Heart left ventricle (tissue), 16 donors: ENCODE results near the gene ANKUB1. TPM values are rescaled to one million over a fixed set of nuclear protein-coding genes. Genes with fewer than 3 reads are reported as not detected.

Experiments
- ATAC-seq, 4 donors: fragments of 200-7000 bp; cut with Tn5 transposase; one replicate each; pipeline ENCODE4 v1.9.1; 2020 to 2022; ENCODE audit warnings: moderate library complexity in 4 of 4, mild to moderate bottlenecking in 3 of 4, moderate number of reproducible peaks in 1 of 4
- DNase-seq, 5 donors: peaks; one replicate each; pipeline ENCODE4 v3.0.0-alpha.2; 2020
- H3K27ac ChIP-seq, 12 donors: fragments of 200-600 bp; sonication (generic) in 4 of 12; one replicate each; pipeline versions ENCODE4 v1.5.0 to v1.8.0; 2016 to 2022; ENCODE audit warnings: mild to moderate bottlenecking in 2 of 12
- H3K27me3 ChIP-seq, 9 donors: fragments of 200-600 bp; sonication (generic) in 2 of 9; one replicate each; pipeline versions ENCODE4 v1.5.1 to v1.8.0; 2016 to 2022; ENCODE audit warnings: mild to moderate bottlenecking in 3 of 9
- H3K36me3 ChIP-seq, 9 donors: fragments of 200-600 bp; sonication (generic) in 2 of 9; one replicate each; pipeline versions ENCODE4 v1.5.0 to v1.8.0; 2018 to 2022; ENCODE audit warnings: mild to moderate bottlenecking in 2 of 9
- H3K4me1 ChIP-seq, 12 donors: fragments of 200-600 bp; sonication (generic) in 4 of 12; one replicate each; pipeline versions ENCODE4 v1.5.0 to v1.8.0; 2016 to 2022; ENCODE audit warnings: mild to moderate bottlenecking in 3 of 12
- H3K4me3 ChIP-seq, 12 donors: fragments of 200-600 bp; sonication (generic) in 4 of 12; one replicate each; pipeline versions ENCODE4 v1.5.0 to v1.8.0; 2017 to 2022; ENCODE audit warnings: mild to moderate bottlenecking in 9 of 12, moderate library complexity in 4 of 12
- H3K9me3 ChIP-seq, 12 donors: fragments of 200-600 bp; sonication (generic) in 4 of 12; one replicate each; pipeline versions ENCODE4 v1.5.0 to v1.8.0; 2016 to 2022; ENCODE audit warnings: mild to moderate bottlenecking in 1 of 12
- CTCF ChIP-seq, 12 donors: fragments of 200-600 bp; sonication (generic) in 4 of 12; IDR thresholded peaks; one replicate each; pipeline versions ENCODE4 v1.5.0 to v1.8.0; 2018 to 2022; ENCODE audit warnings: antibody characterized with exemption in 12 of 12, mild to moderate bottlenecking in 5 of 12
- POLR2A ChIP-seq, 2 donors: fragments of 450-650 bp; IDR thresholded peaks; one replicate each; pipeline ENCODE4 v1.6.1; 2017; ENCODE audit warnings: antibody characterized with exemption in 2 of 2, mild to moderate bottlenecking in 2 of 2, moderate library complexity in 2 of 2
- WGBS, 4 donors: extraction: QIAGEN DNeasy Blood & Tissue Kit in 2 of 4; methylation state at CpG; one replicate each; pipeline versions ENCODE4 v1.1.5 to v1.1.7; 2013 to 2018; 5-methylcytosine and 5-hydroxymethylcytosine counted together
- intact Hi-C, 10 donors: fragments of 100-400 bp; cut with DNase I; formaldehyde crosslinking; loops; one replicate each; pipeline versions ENCODE4 v1.11.1 to v1.14.2; 2022
- polyA plus RNA-seq, 2 donors: library from polyadenylated mRNA; stranded (reverse); fragments of 200-250 nt; gene quantifications; one replicate each; pipeline ENCODE4 v1.2.3, GENCODE V29; 2013
- total RNA-seq, 9 donors: library from RNA; depleted of rRNA in 2 of 9; stranded (reverse); fragments of >200 nt in 2 of 9; fragmentation: NEBNext Ultra II Directional in 3 of 9; extraction: Animal tissue kit (Norgen Biotek cat#: 25700) in 3 of 9; gene quantifications; one replicate each; pipeline versions ENCODE4 v1.1.0 to v1.2.4, GENCODE V29; 2016 to 2023
- donor health status: ischemic (EF 13 %, LVEDD 7.1; RV severe dilation, severe dysfunction).
- donor health status: healthy with polysubstance abuse.
- donor health status: DM: no; HTN: yes; CAD: no.
- donor health status: DM: no; HTN: no; CAD: no.
- donor health status: ischemic (EF 25% LVEDD 6.9; RV normal size, moderate dysfunction).
- donor health status: ischemic (EF 25% LVEDD 5.7; RV mildly dilated, moderate dysfunction).
- donor health status: healthy.
- donor health status: DM: yes; HTN: yes; CAD: no.
- donor health status: ischemic (EF 35%, LVEDD 5.7; RV mildly dilated, moderate dysfunction).
- donor health status: nonischemic (EF 11% LVEDD 7.7; RV severe dilation, severe dysfunction).
- donor health status: DM: yes; HTN: yes; CAD: no.
- donor health status: PGD.
- donor health status: ischemic (EF 29% LVEDD 5.4; RV normal size, mild dysfunction).
- donor health status: nonischemic (EF 23%, LVEDD 6.1; RV moderate dilation, normal function).

The ANKUB1 gene
- total and polyA plus RNA-seq, 11 donors: not detected

- 52 to 70% (median 63%) methylated on average over 1 of the region's 1 CpG for WGBS, 4 donors
Measured at GRCh38 chr3:149776170-149776569, 16.2 kb downstream of the ANKUB1 start.

GRCh38 chr3:149772861-149773260 is 19.5 kb downstream of the ANKUB1 start:
- intact Hi-C loops: loop anchor here in 8 of 10 donors (5.0 to 10.0 kb wide), 6 partner anchors 241 to 658 kb away; no protein-coding TSS in a partner anchor
- H3K27ac ChIP-seq: no peak overlapping the region
- DNase-seq (no peak), ATAC-seq (no peak)
- no peak overlapping the region for H3K4me3 ChIP-seq
- no peaks in the 10 kb centered on the region for H3K27me3 ChIP-seq
- no peak for TF ChIP-seq CTCF (IDR thresholded peaks at IDR 0.05)
- TF ChIP-seq POLR2A (IDR thresholded peaks at IDR 0.05): no peak
- H3K4me1 ChIP-seq: no peaks in the 10 kb centered on the region
- WGBS, 4 donors: 77 to 88% (median 84%) methylated on average over 2 of the region's 2 CpGs
- no peaks in the 10 kb centered on the region for H3K9me3 ChIP-seq
- H3K36me3 ChIP-seq: no peaks in the 10 kb centered on the region

More at GRCh38 chr3:149776170-149776569, 16.2 kb downstream of the ANKUB1 start:
- H3K27me3 ChIP-seq: no peaks in the 10 kb centered on the region
- H3K27ac ChIP-seq: no peak overlapping the region
- peaks cover 0 to 5% (median 0%) of the 10 kb centered on the region in 12 donors for H3K4me1 ChIP-seq
- H3K9me3 ChIP-seq: no peaks in the 10 kb centered on the region
- DNase-seq: no peak
- H3K4me3 ChIP-seq: no peak overlapping the region
- TF ChIP-seq POLR2A (IDR thresholded peaks at IDR 0.05) (no peak), CTCF (IDR thresholded peaks at IDR 0.05) (no peak)
- H3K36me3 ChIP-seq: no peaks in the 10 kb centered on the region
- ATAC-seq: no peak
- intact Hi-C loops: loop anchor here in 2 of 10 donors (10.0 kb wide), 2 partner anchors 261 to 661 kb away; no protein-coding TSS in a partner anchor

GRCh38 chr3:149771652-149772271 is 20.6 kb downstream of the ANKUB1 start:
- DNase-seq (peak in 4 of 5 donors; percentile 33 to 45 (median 36)), ATAC-seq (peak in 2 of 4 donors; percentile 44 to 65)
- intact Hi-C loops: loop anchor here (1.0 to 10.0 kb wide), 10 partner anchors 239 to 657 kb away; no protein-coding TSS in a partner anchor
- H3K36me3 ChIP-seq: no peaks in the 10 kb centered on the region
- H3K27me3 ChIP-seq: no peaks in the 10 kb centered on the region
- no peak overlapping the region for H3K27ac ChIP-seq
- peak; percentile 53 to 83 (median 72) for TF ChIP-seq CTCF (IDR thresholded peaks at IDR 0.05)
- TF ChIP-seq POLR2A (IDR thresholded peaks at IDR 0.05): no peak
- H3K9me3 ChIP-seq: no peaks in the 10 kb centered on the region
- 48 to 52% (median 50%) methylated on average over 8 of the region's 8 CpGs for WGBS, 4 donors
- no peak overlapping the region for H3K4me3 ChIP-seq
- no peaks in the 10 kb centered on the region for H3K4me1 ChIP-seq

DNA sequence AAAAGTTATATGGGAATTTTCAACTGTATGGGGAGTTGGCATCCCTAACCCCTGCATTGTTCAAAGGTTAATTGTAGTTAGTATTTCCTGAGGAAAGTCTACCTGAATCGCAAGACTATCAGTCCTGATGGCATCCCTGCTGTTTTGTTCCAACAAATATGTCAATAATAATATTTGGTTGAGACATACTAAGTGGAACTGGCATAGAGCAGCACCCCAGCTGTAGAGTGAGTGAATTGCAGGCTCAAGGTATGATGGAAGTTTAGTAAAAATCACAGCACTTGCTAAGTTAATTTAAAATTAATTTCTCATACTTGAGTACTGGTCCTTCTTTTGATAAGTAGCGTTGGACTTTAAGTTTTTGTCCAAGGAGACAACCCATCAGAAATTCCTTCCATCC is 22.1 kb downstream of the ANKUB1 start:
- WGBS, 4 donors: 75 to 86% (median 79%) methylated on average over 2 of the region's 2 CpGs
- no peak for ATAC-seq
- Histone ChIP-seq H3K27me3 (no peaks in the 10 kb centered on the region), H3K4me1 (no peaks in the 10 kb centered on the region), H3K27ac (no peak overlapping the region), H3K4me3 (no peak overlapping the region), H3K36me3 (no peaks in the 10 kb centered on the region), H3K9me3 (no peaks in the 10 kb centered on the region)
- intact Hi-C loops: loop anchor here in 8 of 10 donors (2.0 to 10.0 kb wide), 8 partner anchors 238 to 655 kb away; no protein-coding TSS in a partner anchor
- no peak for DNase-seq
- TF ChIP-seq POLR2A (IDR thresholded peaks at IDR 0.05): no peak
- peak in 1 of 12 donors; percentile 6 for TF ChIP-seq CTCF (IDR thresholded peaks at IDR 0.05)
